NK-92 (cell line): ENCODE results near the gene RTCA.
"Not testable (repeated sequence)": the region's sequence is repeated elsewhere in the genome, so short reads cannot be mapped to it uniquely, and the experiment has no call there.

ENCODE experiments used
- DNase-seq: peaks from one replicate; lab custom pipeline; 2025; ENCODE audit not compliant: unreplicated experiment; lab: John Stamatoyannopoulos, UW

The RTCA gene

DNA sequence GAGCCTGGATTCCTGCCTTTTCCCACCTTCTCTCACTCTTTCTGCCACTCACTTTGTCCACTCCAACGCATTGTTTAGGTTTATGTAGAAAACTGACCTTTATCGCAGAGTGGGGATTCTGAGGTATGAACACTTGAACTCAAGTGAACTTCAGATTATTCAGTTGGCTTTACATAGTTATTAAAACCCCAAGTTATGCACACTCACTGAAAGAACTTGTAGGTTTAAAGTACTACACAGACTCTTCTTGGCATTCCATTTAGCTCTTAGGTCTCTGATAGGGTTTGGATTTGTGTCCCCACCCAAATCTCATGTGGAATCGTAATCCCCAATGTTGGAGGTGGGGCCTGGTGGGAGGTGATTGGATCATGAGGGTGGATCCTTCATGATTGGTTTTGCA, 39.9 kb downstream of the RTCA start:
- no peak for DNase-seq

DNA sequence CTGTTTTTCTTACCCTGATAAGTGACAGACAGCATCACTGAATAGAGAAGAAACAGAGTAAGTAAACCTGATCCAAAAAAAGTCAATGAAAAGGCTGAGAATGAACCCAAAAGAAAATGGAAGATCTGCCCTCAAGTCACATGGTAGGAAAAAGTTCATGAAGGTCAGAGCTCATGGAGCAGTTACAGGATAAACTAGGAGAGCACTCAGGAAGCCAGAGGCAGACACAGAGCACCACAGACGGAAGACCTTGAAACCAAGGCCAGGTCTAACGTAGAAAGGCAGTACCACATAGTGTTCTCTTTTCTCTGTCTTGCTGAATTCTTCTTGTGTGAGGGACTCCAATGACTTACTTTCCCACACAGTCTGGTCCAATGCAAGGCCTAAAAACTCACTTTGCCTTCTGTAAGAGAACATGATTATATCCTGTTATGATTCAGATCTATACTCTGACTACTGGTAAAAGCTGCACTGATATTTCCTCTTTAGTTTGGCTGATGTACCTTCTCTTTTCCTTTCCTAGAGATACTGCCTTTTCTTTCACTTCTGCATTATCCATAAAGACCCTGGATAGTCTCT, 40.8 kb downstream of the RTCA start:
- DNase-seq = no peak

DNA sequence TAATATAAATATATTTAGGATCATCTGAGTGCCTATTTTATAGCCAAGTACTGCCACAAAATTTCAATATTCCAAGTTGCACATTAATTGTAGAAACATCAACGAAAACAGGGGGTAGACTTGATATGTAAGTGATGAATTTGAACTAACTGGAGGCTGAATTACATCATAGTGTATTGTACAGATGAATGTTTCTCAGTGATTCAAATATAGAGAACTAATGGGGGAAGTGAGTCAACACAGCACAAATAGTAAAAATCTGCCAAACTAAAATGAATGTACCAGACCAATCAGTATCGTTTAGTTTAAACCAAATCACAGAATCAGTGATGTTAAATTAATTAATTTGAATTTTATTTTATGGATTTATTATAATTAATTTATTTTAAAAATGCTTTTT, 42.8 kb downstream of the RTCA start:
- DNase-seq = no peak

DNA sequence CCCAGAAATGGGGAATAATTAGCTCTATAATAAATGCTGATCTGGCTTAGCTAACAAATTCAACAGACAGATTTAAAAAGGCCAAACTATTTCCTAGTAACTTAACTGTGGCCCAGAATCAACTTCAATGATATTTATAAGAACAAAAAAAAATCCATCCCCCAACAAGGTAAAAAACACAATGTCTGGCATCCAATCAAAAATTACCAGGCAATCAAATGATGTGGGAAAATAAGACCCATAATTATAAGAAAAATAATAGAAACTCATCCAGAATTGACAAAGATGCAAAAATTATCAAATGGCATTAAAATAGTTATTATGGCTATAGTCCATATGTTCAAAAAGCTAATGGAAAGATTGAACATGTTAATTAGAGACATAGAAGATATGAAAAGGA, 43.8 kb downstream of the RTCA start:
- no peak for DNase-seq

DNA sequence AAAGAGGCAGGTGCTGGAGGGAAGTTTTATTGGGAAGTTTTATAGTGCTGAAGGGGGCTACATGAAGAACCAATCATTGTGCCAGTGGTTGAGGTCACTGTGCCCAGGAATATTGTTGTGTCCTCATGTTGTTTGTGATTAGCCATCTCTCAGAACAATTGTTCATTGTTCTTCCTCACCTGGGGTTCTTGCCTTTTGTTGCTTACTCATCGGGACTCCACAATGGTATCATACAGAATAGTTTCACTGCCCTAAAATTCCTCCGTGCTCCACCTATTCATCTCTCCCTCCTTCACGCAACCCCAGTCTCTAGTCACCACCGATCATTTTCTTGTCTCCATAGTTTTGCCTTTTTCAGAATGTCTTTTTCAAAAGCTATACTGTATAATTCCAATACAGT, 47.4 kb downstream of the RTCA start:
- DNase-seq = no peak

DNA sequence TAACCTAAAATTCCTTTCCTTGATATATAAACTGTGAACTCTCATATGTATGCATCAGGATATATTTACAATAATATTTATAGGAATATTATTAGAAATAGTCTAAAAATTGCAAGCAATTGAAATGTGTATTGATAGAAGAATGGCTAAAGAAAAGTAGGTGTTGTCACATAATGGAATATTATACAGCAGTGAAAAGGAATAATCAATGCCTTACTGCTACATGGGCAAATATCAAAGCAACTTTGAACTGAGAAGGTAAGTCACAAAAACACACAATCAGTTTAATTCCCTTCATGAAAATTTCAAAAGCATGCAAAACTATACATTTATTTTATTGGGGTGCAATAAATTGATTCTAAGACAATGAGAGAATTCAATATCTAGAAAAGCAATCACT, 50.6 kb downstream of the RTCA start:
- no peak for DNase-seq

DNA sequence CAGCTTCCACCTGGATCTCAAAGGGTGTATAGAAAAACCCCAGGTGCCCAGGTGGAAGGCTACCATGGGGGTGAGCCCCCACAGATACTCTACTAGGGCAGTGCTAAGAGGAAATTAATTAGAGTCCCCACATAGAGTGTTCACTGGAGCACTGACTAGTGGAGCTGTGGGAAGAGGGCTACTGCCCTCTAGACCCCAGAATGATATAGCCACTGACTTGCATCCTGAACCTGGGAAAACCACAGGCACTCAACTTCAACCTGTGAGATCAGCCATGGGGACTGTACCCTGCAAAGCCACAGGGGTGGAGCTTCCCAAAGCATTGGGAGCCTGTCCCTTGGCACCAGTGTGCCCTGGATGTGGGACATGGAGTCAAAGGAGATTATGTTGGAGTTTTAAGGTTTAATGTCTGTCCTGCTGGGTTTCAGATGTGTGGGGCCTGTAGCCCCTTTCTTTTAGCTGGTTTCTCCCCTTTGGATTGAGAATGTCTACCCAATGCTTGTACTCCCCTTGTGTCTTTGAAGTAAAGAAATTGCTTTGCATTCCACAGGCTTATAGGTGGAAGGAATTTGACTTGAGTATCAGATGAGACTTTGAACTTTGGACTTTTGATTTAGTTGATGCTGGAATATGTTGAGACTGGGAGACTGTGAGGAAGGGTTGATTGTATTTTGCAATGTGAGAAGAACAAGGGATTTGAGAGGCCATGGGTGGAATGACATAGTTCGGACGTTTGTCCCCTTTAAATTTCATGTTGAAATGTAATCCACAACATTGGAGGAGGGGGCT, 54.5 kb downstream of the RTCA start:
- DNase-seq = no peak

DNA sequence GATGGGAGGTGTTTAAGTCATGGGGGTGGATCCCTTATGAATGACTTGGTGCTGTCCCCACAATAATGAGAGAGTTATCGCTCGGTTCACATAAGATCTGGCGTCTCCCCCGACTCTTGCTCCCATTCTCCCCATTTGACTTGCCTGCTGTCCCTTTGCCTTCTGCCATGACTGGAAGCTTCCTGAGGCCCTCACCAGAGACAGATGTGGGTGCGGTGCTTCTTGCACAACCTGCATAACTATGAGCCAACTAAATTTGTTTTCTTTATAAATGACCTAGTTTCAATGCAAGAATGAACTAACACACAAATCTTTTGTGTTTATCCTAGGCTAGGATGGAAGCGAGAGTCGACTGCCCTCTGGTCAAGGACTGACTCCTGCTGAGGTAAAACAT, 55.1 kb downstream of the RTCA start:
- no peak for DNase-seq

DNA sequence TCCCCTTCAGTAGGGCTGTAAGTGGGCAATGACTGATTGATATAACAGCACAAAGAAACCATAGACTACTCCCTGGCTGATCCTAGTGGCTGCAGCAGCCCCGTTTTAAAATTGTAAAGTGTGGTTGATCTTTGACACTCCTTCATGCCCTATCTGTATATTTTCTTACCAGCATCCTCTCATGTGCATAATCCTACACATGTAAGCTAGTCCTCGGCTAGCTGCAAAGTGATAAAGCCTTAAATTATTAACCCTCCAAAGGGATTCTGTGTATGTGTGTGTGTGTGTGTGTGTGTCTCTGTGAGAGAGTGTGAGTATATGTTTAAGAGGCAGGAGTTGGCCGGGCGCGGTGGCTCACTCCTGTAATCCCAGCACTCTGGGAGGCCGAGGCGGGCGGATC, 55.5 kb downstream of the RTCA start:
- no peak for DNase-seq

DNA sequence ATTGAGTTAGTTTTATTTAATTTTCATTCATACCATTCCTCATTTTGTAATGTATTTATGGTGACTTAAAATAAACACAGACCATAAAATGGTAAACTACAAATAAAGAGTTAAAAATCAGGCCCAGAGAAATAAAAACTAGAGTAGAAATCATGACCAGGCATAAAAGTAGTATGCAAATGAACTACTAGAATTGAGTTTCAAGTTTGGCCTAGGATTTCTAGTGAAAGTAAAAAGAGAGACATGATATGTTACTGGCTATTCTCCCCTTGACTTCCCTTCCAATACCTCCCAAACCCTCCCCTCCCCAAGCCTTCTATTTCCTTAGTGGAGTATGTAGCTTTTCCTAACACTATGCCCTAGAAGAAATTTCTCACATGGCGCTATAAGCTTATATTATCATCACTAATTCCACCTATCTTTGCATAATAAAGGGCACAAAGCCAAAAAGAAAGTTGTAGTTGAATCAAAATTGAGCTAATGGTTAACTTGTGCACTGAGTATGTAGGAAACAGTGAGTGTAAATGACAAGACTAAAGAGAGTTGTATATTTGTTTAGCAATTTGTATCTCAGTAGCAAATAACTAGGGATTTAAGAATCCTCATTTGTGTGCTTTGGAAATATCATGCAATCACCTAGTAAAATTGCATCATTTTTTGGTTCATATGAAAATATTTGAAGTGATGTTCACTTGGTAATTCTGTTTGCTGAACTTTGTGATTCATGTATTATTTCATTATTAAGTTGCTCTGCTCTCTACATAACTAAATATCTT, 56.6 kb downstream of the RTCA start:
- DNase-seq = no peak

DNA sequence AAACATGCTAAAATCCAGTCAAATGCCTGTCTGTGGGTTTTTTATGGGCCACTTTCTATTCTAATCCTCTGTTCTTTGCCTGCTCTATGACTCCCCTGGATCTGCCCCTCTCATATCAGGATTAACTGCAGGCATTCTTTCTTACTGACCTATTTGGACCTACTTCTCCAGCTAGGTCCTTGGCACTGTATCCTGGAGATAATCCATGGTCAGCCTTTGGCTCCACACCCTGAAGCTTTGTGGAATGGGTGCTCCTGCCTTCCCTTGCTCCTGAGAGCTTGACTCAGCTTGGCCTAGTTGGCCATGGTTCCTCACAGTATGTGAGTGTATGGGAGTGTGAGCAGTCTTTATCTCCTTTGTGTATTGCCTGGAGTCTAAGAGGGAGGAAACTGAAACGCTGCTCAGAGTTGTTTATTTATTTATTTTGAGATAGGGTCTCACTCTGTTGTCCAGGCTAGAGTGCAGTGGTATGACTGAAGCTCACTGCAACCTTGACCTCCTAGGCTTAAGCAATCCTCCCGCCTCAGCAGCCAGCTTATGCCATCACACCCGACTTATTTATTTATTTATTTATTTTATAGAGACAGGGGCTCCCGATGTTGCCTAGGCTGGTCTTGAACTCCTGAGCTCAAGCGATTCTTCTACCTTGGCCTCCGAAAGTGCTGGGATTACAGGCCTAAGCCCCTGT, 57.5 kb downstream of the RTCA start:
- DNase-seq = no peak

DNA sequence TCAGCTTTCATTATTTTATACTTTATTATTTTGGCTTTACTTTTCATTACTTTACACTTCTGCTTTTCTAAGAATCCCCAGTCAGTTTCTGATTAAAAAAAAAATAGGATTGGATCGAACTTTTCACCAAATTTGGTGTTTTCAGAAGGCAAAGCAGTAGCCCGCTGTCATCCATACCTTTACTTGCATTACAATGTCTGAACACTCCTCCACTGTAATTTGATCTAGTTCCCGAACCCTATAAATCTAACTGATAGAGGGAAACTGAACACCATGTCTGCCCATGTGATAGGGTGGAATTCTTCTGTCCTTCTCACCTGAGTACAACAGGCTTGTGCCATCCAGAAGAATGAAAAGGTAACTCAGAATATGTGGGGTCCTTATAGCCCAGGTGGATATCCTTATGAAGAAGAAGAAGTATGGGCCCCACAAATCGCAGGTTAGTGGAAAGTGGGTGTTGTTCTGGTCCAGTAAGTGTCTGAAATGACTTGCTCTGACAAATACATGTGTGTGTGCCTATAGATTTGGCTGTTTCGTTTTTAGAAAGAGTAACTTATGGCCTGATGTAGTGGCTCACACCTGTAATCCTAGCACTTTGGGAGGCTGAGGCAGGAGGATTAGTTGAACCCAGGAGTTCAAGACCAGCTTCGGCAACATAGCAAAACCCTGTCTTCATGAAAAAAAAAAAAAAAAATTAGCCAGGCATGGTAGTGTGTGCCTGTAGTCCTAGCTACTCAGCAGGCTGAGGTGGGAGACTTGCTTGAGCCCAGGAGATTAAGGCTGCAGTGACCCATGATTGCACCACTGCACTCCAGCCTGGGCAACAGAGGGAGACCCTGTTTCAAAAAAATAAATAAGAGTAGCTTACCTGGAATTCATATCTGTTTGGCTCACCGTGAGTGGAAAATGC, 59.7 kb downstream of the RTCA start:
- DNase-seq = no peak

DNA sequence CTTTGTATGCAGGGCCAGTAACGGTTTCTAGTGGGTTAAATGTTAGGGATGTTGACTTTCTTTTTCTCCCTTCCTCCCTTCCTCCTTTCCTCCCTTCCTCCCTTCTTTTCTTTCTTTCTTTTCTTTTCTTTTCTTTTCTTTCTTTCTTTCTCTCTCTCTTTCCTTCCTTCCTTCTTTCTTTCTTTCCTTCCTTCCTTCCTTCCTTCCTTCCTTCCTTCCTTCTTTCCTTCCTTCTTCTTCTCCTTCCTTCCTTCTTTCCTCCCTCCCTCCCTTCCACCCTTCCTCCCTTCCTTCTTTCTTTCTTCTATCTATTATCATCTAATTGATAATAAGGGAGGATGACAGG, 60.3 kb downstream of the RTCA start:
- DNase-seq = not testable (repeated sequence)

DNA sequence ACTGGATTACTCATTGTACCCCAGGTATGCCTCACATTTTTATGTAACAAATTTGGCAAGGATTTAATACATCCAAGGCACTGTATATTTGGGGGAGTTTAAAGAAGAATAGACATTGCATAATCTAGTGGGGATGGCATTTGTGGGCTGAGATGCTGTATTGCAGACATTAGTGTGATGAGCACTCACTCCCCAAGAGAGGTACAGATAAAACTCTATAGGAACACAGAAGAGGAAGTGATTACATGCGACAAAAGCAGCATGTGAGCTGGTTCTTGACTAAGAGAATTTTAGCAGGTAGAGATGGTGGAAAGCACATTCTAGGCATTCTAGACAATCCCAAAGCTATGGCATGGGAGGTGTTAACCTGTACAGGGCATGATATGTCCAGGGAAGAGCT, 62.1 kb downstream of the RTCA start:
- no peak for DNase-seq

DNA sequence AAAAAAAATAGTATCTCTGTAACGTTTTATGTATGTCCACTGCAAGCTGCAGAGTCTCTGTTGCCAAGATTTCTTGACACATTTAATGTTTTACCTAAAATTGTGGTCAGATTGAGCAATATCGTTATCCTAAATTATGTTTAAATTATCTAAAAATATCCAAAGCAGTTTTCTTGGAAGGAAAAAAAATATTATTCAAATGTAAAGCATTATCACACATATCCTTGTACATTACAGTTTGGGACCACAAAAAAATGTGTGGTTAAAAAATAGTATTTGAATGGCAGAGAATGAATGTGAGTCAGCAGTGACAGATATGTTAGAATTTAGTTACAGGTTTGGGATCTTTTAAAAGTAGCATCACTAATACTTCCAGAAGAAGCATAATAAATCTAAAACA, 65.1 kb downstream of the RTCA start:
- not testable (repeated sequence) for DNase-seq

DNA sequence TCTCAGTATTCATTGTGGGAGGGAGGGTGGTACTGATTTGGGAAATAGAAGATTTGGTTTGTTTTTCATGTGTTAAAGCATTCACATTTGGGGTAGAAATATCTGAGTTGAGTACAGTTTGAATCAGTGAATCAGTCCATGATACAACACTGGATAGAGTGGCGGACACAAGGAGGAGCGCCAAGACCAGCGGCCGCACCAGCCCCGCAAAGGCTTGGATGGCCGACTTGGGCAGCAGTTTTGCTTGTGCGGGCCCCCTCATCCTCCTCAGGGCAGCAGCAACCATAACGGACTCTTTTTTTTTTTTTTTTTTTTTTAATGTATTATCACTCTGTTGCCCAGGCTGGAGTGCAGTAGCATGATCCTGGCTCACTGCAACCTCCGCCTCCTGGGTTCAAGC, 66.3 kb downstream of the RTCA start:
- DNase-seq = no peak

DNA sequence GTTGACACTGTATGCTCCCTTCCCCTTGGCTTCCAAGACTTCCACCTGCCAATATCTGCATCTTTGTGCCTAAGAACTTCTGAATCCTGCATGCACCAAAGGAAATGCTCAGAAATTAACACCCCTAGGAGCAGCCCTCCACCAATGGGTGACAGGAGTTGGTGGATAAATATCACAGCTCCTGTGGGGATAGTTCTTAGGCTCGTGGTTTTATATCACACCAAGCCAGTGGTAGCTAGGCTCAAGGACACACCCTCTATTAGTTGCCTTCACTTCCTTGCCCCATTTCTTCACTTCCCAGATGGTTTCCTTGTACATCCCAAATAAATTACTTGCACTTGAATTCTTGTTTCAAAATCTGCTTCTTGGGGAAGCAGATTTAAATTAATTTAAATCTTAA, 69.4 kb downstream of the RTCA start:
- no peak for DNase-seq

DNA sequence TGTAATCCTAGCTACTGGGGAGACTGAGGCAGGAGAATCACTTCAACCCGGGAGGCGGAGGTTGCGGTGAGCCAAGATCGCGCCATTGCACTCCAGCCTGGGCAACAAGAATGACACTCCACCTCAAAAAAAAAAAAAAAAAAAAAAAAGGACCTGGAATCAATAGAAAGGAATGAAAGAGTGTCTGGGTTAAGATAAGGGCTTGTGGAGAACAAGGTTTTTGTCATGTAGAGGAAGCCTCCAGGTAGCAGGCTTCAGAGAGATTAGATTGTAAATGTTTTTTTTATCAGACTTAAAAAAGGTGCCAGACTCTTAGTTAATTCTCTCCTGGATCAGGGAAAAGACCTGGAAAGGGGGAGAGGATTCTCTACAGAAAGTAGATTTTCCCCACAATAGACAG, 71.9 kb downstream of the RTCA start:
- DNase-seq = not testable (repeated sequence)

DNA sequence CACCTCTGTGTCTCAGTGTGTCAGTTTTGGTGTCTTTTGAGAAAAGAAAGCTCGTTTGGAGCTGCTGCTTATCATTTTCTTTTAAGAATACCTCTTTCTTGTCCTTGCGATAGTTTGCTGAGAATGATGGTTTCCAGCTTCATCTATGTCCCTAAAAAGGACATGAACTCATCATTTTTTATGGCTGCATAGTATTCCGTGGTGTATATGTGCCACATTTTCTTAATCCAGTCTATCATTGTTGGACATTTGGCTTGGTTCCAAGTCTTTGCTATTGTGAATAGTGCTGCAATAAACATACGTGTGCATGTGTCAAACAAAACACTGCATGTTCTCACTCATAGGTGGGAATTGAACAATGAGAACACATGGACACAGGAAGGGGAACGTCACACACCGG, 73.7 kb downstream of the RTCA start:
- DNase-seq = not testable (repeated sequence)

DNA sequence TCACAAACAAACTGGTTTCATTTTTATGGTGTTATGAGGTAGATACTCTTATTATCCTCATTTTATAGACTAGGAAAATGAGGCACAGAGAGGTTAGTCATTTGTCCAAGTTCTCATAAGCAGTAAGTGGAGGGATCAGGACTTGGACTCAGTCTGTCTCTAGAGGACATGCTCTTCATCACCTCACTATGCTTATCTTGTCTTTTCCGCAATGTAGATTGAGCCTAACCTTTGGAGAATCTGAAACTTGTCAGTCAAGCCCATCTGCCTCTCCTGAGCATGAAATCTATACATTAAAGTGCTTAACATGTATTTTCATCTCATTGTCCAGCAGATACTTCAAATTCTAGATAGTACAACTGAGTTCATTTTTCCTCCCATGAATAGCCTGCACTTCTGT, 74.5 kb downstream of the RTCA start:
- DNase-seq = no peak

DNA sequence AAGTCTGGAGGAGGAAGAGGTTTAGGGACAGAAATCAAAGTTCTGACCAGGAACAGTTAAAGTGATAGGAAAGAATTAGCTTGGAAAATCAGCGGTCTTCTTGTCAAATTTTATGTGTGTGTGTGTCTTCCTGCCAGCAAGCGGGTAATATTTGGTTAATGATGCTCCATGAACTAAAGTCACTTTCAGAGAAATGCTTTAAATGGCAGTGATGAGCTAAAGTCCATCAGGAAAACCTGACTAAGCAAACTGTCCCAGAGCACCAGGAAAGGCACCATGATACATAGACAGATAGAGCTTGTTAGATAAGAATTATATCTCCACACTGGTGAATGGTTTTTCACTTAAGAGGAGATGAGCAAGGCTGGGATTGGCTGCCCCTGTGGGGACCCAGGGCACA, 76.3 kb downstream of the RTCA start:
- no peak for DNase-seq
